HG02885 (cell line): ENCODE results near the gene PRRC1.

Source experiments
- ATAC-seq: cut with Tn5 transposase; IDR thresholded peaks from one replicate; pipeline ENCODE4 v1.9.1; 2021; ENCODE audit warnings: mild to moderate bottlenecking; ENCODE audit not compliant: unreplicated experiment, poor library complexity

PRRC1 gene

GRCh38 chr5:127517480-127518318, at the start of gene PRRC1:
Gene PRRC1 (plus strand): TSS chr5:127517640. CDS start chr5:127523480, 5,840 bp downstream.
- ATAC-seq: peak; percentile 91

- no peak for ATAC-seq
Observed at GRCh38 chr5:127471211-127471610, 46.2 kb upstream of the PRRC1 start.

GRCh38 chr5:127472700-127473099, 44.7 kb upstream of the PRRC1 start:
- no peak for ATAC-seq

- ATAC-seq: no peak
Observed at GRCh38 chr5:127486471-127486870, 31.0 kb upstream of the PRRC1 start.

GRCh38 chr5:127492854-127493738, 24.3 kb upstream of the PRRC1 start:
- peak; percentile 81 for ATAC-seq

- ATAC-seq: no peak
Observed at GRCh38 chr5:127498548-127498947, 18.9 kb upstream of the PRRC1 start.

- no peak for ATAC-seq
Observed at GRCh38 chr5:127505905-127506304, 11.5 kb upstream of the PRRC1 start.

- ATAC-seq: no peak
Observed at GRCh38 chr5:127506616-127507015, 10.8 kb upstream of the PRRC1 start.

GRCh38 chr5:127508644-127509373, 8.6 kb upstream of the PRRC1 start:
- no peak for ATAC-seq

GRCh38 chr5:127513408-127513970, 4.0 kb upstream of the PRRC1 start:
- no peak for ATAC-seq

GRCh38 chr5:127514816-127515215, 2.6 kb upstream of the PRRC1 start:
- ATAC-seq: no peak

- ATAC-seq: no peak
Observed at GRCh38 chr5:127515693-127516440, 1.6 kb upstream of the PRRC1 start.

- ATAC-seq: peak; percentile 34
Observed at GRCh38 chr5:127517110-127517479, 345 bp upstream of the PRRC1 start.

GRCh38 chr5:127518319-127518621, 830 bp downstream of the PRRC1 start:
- ATAC-seq: peak; percentile 36

GRCh38 chr5:127519527-127519926, 2.1 kb downstream of the PRRC1 start:
- no peak for ATAC-seq

GRCh38 chr5:127521138-127521770, 3.8 kb downstream of the PRRC1 start:
- no peak for ATAC-seq

- ATAC-seq: no peak
Observed at GRCh38 chr5:127525181-127525580, 7.7 kb downstream of the PRRC1 start.

GRCh38 chr5:127529904-127530682, 12.7 kb downstream of the PRRC1 start:
- no peak for ATAC-seq

GRCh38 chr5:127536687-127537086, 19.2 kb downstream of the PRRC1 start:
- no peak for ATAC-seq
